NK-92 (cell line): ENCODE data around the gene ATR.
"Not testable (repeated sequence)": the region's sequence is repeated elsewhere in the genome, so short reads cannot be mapped to it uniquely, and the experiment has no call there.

ENCODE experiments used
- DNase-seq: peaks from one replicate; lab custom pipeline; 2025; ENCODE audit not compliant: unreplicated experiment; lab: John Stamatoyannopoulos, UW

The ATR gene

GRCh38 chr3:142459096-142459495 is 119.4 kb downstream of the ATR start:
- DNase-seq = no peak

GRCh38 chr3:142450881-142451280 is 127.7 kb downstream of the ATR start:
- DNase-seq = no peak

DNA sequence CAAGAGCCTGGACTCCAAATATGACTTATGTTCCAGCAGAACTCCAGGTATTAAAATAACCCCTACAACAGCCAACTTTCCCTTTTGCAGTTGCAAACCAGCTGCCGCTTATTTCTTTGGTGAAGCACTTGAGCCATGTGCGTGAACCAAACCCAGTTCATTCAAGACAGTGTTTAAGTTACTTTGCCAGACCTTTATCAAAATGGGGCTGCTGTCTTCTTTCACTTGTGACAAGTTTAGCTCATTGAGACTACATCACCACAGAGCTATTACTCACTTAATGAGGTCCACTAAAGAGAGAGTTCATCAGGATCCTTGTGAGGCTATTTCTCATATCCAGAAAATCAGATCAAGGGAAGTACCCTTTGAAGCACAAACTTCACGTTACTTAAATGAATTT is 128.3 kb downstream of the ATR start:
- DNase-seq = no peak

GRCh38 chr3:142447852-142448823 is 130.4 kb downstream of the ATR start, which contains the start of gene XRN1:
XRN1 (minus strand) TSS chr3:142448037; CDS start chr3:142447944, 93 bp downstream.
- peak; percentile 38 for DNase-seq

- DNase-seq = no peak
These were observed 131.2 kb downstream of the ATR start for GRCh38 chr3:142447301-142447851.

DNA sequence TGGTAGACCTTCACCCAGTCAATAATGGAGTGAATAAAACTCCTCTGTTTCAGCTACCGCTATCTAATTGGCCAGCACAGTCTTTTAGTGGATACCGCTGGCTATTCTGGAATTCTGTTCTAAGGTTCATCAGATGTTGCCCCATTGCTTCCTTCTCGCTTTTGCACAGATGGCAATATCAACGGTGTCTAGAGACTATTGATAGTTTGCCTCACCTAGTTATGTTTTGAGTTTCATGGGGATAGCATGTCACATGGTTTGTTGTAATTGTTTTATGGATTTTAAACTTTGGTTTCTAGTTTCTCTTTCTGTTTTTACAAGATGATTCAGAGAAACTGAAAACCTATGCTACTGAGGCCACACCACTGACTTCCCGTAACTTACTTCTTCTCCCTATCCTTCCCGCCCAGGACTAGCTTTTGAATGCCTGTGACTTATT is 132.7 kb downstream of the ATR start:
- no peak for DNase-seq

- DNase-seq = no peak
These were observed 134.2 kb downstream of the ATR start for GRCh38 chr3:142444343-142444742.

DNA sequence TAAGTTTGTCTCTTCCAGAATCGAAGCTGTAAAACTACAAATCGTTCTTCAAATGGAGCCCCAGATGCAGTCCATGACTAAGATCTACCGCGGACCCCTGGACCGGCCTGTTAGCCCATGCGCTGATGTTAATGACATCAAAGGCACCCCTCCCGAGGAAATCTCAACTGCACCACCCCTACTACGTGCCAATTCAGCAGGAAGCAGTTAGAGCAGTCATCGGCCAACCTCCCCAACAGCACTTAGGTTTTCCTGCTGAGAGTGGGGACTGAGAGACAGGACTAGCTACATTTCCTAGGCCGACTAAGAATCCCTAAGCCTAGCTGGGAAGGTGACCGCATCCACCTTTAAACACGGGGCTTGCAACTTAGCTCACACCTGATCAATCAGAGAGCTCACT is 135.5 kb downstream of the ATR start:
- DNase-seq = not testable (repeated sequence)

GRCh38 chr3:142439499-142440220 is 138.9 kb downstream of the ATR start:
- not testable (repeated sequence) for DNase-seq

DNA sequence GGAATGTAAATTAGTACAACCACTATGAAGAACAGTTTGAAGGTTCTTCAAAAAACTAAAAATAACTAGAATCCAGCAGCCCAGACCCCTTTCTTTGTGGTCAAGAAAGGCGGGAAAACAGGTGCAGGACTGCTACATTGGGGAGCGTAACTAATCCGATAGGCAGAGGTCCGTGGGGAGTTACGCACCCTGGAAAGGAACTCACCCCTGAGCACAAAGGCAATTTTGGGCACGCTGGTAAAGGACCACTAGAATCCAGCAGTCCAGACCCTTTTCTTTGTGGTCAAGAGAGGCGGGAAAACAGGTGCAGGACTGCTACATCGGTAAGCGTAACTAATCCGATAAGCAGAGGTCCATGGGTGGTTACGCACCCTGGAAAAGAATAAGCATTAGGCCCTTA is 140.4 kb downstream of the ATR start:
- not testable (repeated sequence) for DNase-seq

DNA sequence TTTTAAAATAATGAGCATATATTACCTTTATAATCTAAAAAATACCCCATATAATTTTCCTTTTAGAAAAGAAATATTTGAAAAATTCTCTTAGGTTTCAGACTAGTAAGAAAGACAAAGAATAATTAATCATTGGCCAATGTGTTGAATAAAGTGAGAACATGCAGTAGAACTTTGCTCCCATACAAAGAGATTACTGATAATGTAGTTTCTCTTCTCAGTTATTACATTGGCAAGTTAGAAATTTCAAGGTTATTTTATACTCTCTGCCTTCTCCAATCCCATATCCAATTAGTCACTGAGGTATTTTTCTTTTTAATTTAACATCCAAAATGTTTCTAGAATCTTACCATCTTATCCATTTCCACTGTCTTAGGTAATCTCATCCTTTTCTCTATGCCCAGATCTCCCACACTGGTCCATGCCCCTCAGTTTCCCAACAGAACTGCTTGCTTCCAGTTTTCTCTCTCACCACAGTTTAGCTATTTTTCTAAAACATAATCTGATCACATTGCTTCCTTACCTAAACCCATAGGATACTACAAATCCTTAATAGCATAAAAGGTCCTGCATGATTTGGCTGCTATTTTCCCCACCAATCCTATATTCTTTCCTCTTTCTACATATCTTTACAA is 141.5 kb downstream of the ATR start:
- no peak for DNase-seq

- no peak for DNase-seq
These were observed 144.0 kb downstream of the ATR start for GRCh38 chr3:142434503-142434902.

DNA sequence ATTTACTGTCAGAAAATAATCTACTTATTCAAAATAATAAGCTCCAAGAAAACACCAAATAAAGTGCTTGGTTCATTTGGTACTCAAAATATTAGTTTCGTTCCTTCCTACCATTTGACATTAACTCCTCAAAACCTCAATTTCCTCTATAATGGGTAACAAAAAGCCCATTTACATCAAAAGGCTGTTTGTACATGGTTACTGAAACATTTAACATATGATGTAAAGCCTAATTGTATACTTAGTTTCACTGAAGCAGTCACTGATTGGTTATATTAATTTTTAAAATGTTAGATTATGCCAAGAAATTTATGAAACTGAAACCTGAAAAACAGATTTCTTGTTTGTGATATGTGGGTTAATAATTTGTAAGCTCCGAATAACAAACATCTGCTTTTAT is 145.4 kb downstream of the ATR start:
- no peak for DNase-seq

DNA sequence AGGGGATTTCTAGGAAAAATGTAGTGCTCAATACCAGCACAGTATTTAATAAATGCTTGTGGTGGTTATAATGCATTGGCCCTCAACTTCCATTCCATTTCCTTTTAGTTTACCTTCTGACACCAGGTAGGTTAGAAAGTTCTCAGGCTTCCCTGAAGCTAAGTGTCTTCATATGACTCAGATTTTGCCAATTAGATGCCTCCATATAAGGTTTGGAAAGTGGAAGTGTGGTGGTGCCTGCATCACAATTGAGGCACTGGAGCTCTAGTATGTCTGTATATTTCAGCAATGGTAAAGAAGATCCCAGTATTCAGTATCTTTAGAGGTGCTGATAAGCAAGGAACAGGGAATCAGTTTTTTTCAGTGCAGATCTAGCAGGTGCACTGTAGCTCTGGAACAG is 149.0 kb downstream of the ATR start:
- no peak for DNase-seq

GRCh38 chr3:142424754-142425153 is 153.8 kb downstream of the ATR start:
- DNase-seq = no peak

GRCh38 chr3:142418926-142419592 is 159.5 kb downstream of the ATR start:
- no peak for DNase-seq

- DNase-seq = no peak
These were observed 161.2 kb downstream of the ATR start for GRCh38 chr3:142417302-142417701.

DNA sequence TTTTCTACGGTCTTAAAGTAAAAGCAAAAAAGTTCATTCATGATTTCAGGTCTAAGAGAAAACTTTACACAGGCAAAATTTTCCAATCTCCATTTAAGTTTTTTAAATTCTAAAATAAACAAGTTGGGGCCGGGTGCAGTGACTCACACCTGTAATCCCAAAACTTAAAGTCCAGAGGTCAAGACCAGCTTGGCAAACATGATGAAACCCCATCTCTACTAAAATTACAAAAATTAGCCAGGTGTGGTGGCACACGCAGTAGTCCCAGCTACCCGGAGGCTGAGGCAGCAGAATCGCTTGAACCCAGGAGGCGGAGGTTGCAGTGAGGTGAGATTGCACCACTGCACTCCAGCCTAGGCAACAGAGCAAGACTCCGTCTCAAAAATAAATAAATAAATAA is 178.0 kb downstream of the ATR start:
- not testable (repeated sequence) for DNase-seq
